DMS53 treated with DMSO at 0.1 percent for 48 hours (cell line): ENCODE measurements around the gene CCDC91.
A peak's percentile ranks its signal among the peaks of the same experiment; 100 is the strongest.

Experiments used
- DNase-seq: peaks from one replicate; lab custom pipeline; 2025; ENCODE audit not compliant: unreplicated experiment; lab: John Stamatoyannopoulos, UW

The CCDC91 gene

GRCh38 chr12:28574746-28575592 is 384.7 kb downstream of the CCDC91 start:
- DNase-seq, result peak; percentile 91

- peak; percentile 60 for DNase-seq
These were observed 385.4 kb downstream of the CCDC91 start for GRCh38 chr12:28575593-28576205.

GRCh38 chr12:28578361-28578760 is 388.1 kb downstream of the CCDC91 start:
- DNase-seq, result no peak

- no peak for DNase-seq
These were observed 388.6 kb downstream of the CCDC91 start for GRCh38 chr12:28578833-28579252.

GRCh38 chr12:28582672-28583376 is 392.6 kb downstream of the CCDC91 start:
- DNase-seq, result no peak

- DNase-seq, result no peak
These were observed 393.5 kb downstream of the CCDC91 start for GRCh38 chr12:28583701-28584261.

GRCh38 chr12:28585146-28585545 is 394.9 kb downstream of the CCDC91 start:
- no peak for DNase-seq

- DNase-seq, result no peak
These were observed 396.2 kb downstream of the CCDC91 start for GRCh38 chr12:28586481-28586880.

GRCh38 chr12:28591831-28592230 is 401.6 kb downstream of the CCDC91 start:
- DNase-seq, result no peak
